Activated T-cell treated with anti-CD3 and anti-CD28 coated beads, Interleukin-2, amount 50 U/mL, for 48 hours (primary cell): Measurements from ENCODE around the gene PDE11A.

ENCODE experiments used
- DNase-seq, 2 experiments: peaks; one replicate each; pipeline ENCODE4 v3.0.0-alpha.2; 2020

The PDE11A gene

GRCh38 chr2:177589186-177589585, 483.4 kb downstream of the PDE11A start:
- DNase-seq, result no peak

- no peak for DNase-seq
These were observed 483.9 kb downstream of the PDE11A start for GRCh38 chr2:177588671-177589070.

DNA sequence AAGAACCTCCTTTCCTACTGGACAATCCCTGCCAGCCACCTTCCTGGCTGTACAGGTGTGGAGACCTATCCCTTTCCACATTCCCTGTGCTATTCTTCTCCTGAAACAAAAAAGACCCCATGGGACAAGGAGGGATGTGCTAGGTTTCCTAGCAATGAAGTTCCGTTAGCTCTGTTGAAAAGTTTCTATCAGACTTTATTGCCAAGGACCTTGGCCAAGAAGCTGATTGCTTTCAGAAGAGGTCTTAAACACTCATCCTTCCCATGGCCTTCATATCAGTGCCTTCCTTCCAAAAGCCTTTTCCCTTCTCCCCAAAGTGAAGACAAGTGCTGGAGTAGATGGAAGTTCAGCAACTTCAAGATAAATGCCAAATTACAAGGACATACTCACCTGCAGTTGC, 485.2 kb downstream of the PDE11A start:
- DNase-seq, result no peak

- DNase-seq, result no peak
These were observed 486.4 kb downstream of the PDE11A start for GRCh38 chr2:177586154-177586553.

DNA sequence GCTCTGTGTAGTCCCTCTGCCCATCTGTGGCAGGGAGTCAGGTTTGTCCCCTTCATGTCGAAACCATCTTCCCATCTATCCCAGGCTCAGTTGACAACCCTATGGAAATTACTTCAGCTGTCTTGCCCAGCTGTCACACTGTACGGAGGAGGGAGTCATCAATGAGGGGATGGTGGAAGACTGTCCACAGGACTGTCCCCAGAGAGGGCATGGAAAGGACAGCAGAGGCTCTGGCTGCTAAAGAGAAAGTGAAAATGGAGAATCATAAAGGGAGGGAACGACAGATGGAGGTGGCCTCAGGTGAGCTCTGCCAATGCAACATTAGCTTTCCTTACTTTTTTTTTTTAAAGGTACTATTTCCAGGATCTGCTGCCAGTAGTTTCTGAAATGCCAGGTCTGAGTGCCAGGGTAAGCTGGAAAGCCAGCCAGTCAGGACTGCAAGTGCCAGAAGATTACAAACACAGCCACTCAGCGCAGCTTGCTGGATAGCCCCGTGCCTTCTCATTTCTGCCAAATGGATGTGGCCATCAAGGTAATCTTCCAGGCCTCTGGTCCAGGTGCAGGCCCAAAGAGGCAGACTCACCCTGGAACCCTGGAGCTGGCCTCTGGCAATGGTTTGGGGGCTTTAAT, 487.2 kb downstream of the PDE11A start:
- no peak for DNase-seq

GRCh38 chr2:177584030-177584692, 488.4 kb downstream of the PDE11A start:
- no peak for DNase-seq

DNA sequence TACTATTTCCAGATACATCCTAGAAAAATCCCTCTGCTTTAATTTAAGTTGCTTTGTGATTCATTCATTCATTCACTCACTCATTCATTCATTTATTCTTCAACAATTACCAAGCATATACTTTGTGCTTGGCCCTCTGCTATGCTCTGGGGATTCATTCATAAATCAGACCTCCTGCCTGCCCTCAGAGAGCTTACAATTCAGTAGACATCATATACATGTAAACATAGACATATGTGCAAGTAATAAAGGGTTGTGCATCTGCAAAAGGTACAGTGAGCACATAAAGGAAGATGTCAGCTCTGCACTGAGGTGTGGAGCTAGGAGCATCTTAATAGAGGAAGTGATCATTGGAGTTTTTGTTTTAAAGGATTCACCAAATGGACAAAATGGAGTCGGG, 490.6 kb downstream of the PDE11A start:
- no peak for DNase-seq

- DNase-seq, result no peak
These were observed 493.0 kb downstream of the PDE11A start for GRCh38 chr2:177579486-177580036.

- DNase-seq, result no peak
These were observed 494.1 kb downstream of the PDE11A start for GRCh38 chr2:177578454-177578853.

DNA sequence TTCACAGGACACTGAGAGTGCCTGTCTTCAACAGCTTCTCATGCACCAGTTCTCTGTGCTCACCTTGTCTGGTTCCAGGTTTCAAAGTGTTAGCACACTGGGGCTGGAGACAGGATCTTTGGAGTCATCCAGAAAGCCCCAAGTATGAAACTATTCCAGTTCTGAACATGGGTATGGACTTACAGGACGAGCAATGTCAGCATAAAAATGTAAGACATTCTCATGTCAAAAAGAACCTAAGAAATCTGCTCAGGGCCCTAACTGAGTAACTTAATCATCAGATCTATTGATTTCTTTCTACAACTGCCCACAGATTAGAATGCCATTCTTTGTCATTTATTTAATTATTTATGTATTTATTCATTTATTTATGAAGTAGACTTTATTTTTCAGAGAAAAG, 495.5 kb downstream of the PDE11A start:
- DNase-seq, result no peak

GRCh38 chr2:177575358-177575757, 497.2 kb downstream of the PDE11A start:
- no peak for DNase-seq

- no peak for DNase-seq
These were observed 498.2 kb downstream of the PDE11A start for GRCh38 chr2:177574356-177574755.
